Tibial nerve (tissue), 4 donors: Measurements from ENCODE around the gene TMEM258. TPM values are rescaled to one million over a fixed set of nuclear protein-coding genes. Genes with fewer than 3 reads are reported as not detected.

Source experiments
- DNase-seq, 2 donors: peaks; one replicate each; pipeline ENCODE4 v3.0.0-alpha.2; 2019; ENCODE audit warnings: low spot score in 2 of 2
- H3K27ac ChIP-seq, 4 donors: fragments of 200-600 bp; sonication (generic) in 3 of 4; one replicate each; pipeline ENCODE4 v1.5.1; 2017 to 2019; ENCODE audit warnings: mild to moderate bottlenecking in 1 of 4
- H3K27me3 ChIP-seq, 2 donors: fragments of 200-600 bp; sonication (generic) in 1 of 2; one replicate each; pipeline versions ENCODE4 v1.5.1 to v1.6.0; 2017 to 2019
- H3K36me3 ChIP-seq, 3 donors: fragments of 200-600 bp; sonication (generic); one replicate each; pipeline ENCODE4 v1.5.1; 2018 to 2019
- H3K4me1 ChIP-seq, 4 donors: fragments of 200-600 bp; sonication (generic) in 3 of 4; one replicate each; pipeline ENCODE4 v1.5.1; 2017 to 2019
- H3K4me3 ChIP-seq, 4 donors: fragments of 200-600 bp; sonication (generic) in 3 of 4; one replicate each; pipeline ENCODE4 v1.5.1; 2017 to 2019; ENCODE audit warnings: mild to moderate bottlenecking in 1 of 4, moderate library complexity in 1 of 4
- H3K9me3 ChIP-seq, 4 donors: fragments of 200-600 bp; sonication (generic) in 3 of 4; one replicate each; pipeline ENCODE4 v1.5.1; 2017 to 2019
- CTCF ChIP-seq, 5 experiments: fragments of 200-600 bp in 3 of 5; fragments of 450-650 bp in 2 of 5; sonication (generic) in 3 of 5; IDR thresholded peaks; one replicate each; pipeline ENCODE4 v1.5.1; 2016 to 2019; ENCODE audit warnings: antibody characterized with exemption in 5 of 5, mild to moderate bottlenecking in 3 of 5, moderate library complexity in 2 of 5
- EP300 ChIP-seq, 2 donors: sonication (generic); formaldehyde crosslinking; IDR thresholded peaks; one replicate each; pipeline ENCODE4 v1.6.1; 2017; ENCODE audit warnings: antibody characterized with exemption in 2 of 2, mild to moderate bottlenecking in 1 of 2
- POLR2A ChIP-seq, 2 donors: fragments of 450-650 bp; IDR thresholded peaks; one replicate each; pipeline ENCODE4 v1.6.1; 2017; ENCODE audit warnings: antibody characterized with exemption in 2 of 2, mild to moderate bottlenecking in 2 of 2, moderate library complexity in 2 of 2
- WGBS, 2 donors: methylation state at CpG; one replicate each; pipeline ENCODE4 v1.1.5; 2018; 5-methylcytosine and 5-hydroxymethylcytosine counted together
- total RNA-seq, 4 donors: library from RNA; depleted of rRNA; stranded (reverse); fragments of >200 nt; gene quantifications; one replicate each; pipeline ENCODE4 v1.1.0, GENCODE V29; 2016

The TMEM258 gene
- total RNA-seq, 4 donors from 2014 or later: 21.9 to 56.7 (median 45.2) TPM

- H3K9me3 ChIP-seq: no peaks in the 10 kb centered on the region
- H3K4me3 ChIP-seq: no peak overlapping the region
- peaks cover 0 to 27% (median 5%) of the 10 kb centered on the region in 4 donors for H3K4me1 ChIP-seq
- no peak for DNase-seq
- no peak for TF ChIP-seq EP300 (IDR thresholded peaks at IDR 0.05)
- TF ChIP-seq POLR2A (IDR thresholded peaks at IDR 0.05): no peak
- no peak for TF ChIP-seq CTCF (IDR thresholded peaks at IDR 0.05)
- H3K36me3 ChIP-seq: peaks cover 0 to 3% (median 0%) of the 10 kb centered on the region in 3 donors
- WGBS, 2 donors: 71 to 83% methylated on average over 10 of the region's 10 CpGs
- H3K27me3 ChIP-seq: no peaks in the 10 kb centered on the region
- no peak overlapping the region for H3K27ac ChIP-seq
Measured at GRCh38 chr11:61773356-61773755, 19.0 kb downstream of the TMEM258 start.

- Histone ChIP-seq H3K4me3 (no peak overlapping the region), H3K36me3 (no peaks in the 10 kb centered on the region), H3K9me3 (no peaks in the 10 kb centered on the region), H3K4me1 (peaks cover 0 to 19% (median under 1%) of the 10 kb centered on the region in 4 donors), H3K27me3 (no peaks in the 10 kb centered on the region), H3K27ac (no peak overlapping the region)
- no peak for TF ChIP-seq POLR2A (IDR thresholded peaks at IDR 0.05)
- no peak for TF ChIP-seq EP300 (IDR thresholded peaks at IDR 0.05)
- TF ChIP-seq CTCF (IDR thresholded peaks at IDR 0.05): no peak
- DNase-seq: no peak
- WGBS, 2 donors: 54 to 55% methylated on average over 5 to 6 of the region's 7 CpGs
Measured at GRCh38 chr11:61771985-61772455, 20.4 kb downstream of the TMEM258 start.

GRCh38 chr11:61771195-61771894 is 21.1 kb downstream of the TMEM258 start:
- TF ChIP-seq POLR2A (IDR thresholded peaks at IDR 0.05) (no peak), CTCF (IDR thresholded peaks at IDR 0.05) (no peak), EP300 (IDR thresholded peaks at IDR 0.05) (no peak)
- H3K4me3 ChIP-seq: no peak overlapping the region
- H3K27me3 ChIP-seq: no peaks in the 10 kb centered on the region
- H3K27ac ChIP-seq: no peak overlapping the region
- WGBS, 2 donors: 82 to 89% methylated on average over 14 of the region's 15 CpGs
- no peaks in the 10 kb centered on the region for H3K9me3 ChIP-seq
- no peak for DNase-seq
- no peaks in the 10 kb centered on the region for H3K36me3 ChIP-seq
- H3K4me1 ChIP-seq: peaks cover 0 to 12% (median 0%) of the 10 kb centered on the region in 4 donors

GRCh38 chr11:61769946-61770683 is 22.3 kb downstream of the TMEM258 start:
- WGBS, 2 donors: 85 to 95% methylated on average over 16 to 20 of the region's 20 CpGs
- peaks cover 0 to 8% (median 0%) of the 10 kb centered on the region in 4 donors for H3K4me1 ChIP-seq
- TF ChIP-seq EP300 (IDR thresholded peaks at IDR 0.05): no peak
- no peak for TF ChIP-seq CTCF (IDR thresholded peaks at IDR 0.05)
- no peak for TF ChIP-seq POLR2A (IDR thresholded peaks at IDR 0.05)
- no peak overlapping the region for H3K4me3 ChIP-seq
- no peaks in the 10 kb centered on the region for H3K27me3 ChIP-seq
- no peaks in the 10 kb centered on the region for H3K9me3 ChIP-seq
- DNase-seq: no peak
- H3K36me3 ChIP-seq: no peaks in the 10 kb centered on the region
- no peak overlapping the region for H3K27ac ChIP-seq
